ENCODE results near the gene SMO.
"Not testable (repeated sequence)": the region's sequence is repeated elsewhere in the genome, so short reads cannot be mapped to it uniquely, and the experiment has no call there.

DNA sequence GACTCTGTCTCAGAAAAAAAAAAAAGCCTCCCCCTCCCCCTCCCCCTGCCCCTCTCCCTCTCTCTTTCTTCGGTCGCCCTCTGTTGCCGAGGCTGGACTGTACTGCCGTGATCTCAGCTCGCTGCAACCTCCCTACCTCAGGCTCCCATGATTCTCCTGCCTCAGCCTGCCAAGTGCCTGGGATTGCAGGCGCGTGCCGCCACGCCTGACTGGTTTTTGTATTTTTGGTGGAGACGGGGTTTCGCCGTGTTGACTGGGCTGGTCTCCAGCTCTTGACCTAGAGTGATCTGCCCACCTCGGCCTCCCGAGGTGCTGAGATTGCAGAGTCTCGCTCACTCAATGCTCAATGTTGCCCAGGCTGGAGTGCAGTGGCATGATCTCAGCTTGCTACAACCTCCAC, 27.3 kb downstream of the SMO start:
- not testable (repeated sequence) for TF ChIP-seq POLR2A (IDR thresholded peaks at IDR 0.05; ENCODE audit: borderline replicate concordance, extremely low read depth, insufficient read depth, insufficient read length); TCF7L2 (IDR thresholded peaks at IDR 0.05; ENCODE audit: borderline replicate concordance, extremely low read depth, insufficient read depth, insufficient read length); EZH2phosphoT487 (IDR thresholded peaks at IDR 0.05; ENCODE audit: borderline replicate concordance); EZH2 (IDR thresholded peaks at IDR 0.05); RAD21 (IDR thresholded peaks at IDR 0.05; ENCODE audit: low read depth)
- TF ChIP-seq, protein P1, sequence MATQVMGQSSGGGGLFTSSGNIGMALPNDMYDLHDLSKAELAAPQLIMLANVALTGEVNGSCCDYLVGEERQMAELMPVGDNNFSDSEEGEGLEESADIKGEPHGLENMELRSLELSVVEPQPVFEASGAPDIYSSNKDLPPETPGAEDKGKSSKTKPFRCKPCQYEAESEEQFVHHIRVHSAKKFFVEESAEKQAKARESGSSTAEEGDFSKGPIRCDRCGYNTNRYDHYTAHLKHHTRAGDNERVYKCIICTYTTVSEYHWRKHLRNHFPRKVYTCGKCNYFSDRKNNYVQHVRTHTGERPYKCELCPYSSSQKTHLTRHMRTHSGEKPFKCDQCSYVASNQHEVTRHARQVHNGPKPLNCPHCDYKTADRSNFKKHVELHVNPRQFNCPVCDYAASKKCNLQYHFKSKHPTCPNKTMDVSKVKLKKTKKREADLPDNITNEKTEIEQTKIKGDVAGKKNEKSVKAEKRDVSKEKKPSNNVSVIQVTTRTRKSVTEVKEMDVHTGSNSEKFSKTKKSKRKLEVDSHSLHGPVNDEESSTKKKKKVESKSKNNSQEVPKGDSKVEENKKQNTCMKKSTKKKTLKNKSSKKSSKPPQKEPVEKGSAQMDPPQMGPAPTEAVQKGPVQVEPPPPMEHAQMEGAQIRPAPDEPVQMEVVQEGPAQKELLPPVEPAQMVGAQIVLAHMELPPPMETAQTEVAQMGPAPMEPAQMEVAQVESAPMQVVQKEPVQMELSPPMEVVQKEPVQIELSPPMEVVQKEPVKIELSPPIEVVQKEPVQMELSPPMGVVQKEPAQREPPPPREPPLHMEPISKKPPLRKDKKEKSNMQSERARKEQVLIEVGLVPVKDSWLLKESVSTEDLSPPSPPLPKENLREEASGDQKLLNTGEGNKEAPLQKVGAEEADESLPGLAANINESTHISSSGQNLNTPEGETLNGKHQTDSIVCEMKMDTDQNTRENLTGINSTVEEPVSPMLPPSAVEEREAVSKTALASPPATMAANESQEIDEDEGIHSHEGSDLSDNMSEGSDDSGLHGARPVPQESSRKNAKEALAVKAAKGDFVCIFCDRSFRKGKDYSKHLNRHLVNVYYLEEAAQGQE (IDR thresholded peaks at IDR 0.05; ENCODE audit: low read depth): not testable (repeated sequence)
- TF ChIP-seq, protein P2, sequence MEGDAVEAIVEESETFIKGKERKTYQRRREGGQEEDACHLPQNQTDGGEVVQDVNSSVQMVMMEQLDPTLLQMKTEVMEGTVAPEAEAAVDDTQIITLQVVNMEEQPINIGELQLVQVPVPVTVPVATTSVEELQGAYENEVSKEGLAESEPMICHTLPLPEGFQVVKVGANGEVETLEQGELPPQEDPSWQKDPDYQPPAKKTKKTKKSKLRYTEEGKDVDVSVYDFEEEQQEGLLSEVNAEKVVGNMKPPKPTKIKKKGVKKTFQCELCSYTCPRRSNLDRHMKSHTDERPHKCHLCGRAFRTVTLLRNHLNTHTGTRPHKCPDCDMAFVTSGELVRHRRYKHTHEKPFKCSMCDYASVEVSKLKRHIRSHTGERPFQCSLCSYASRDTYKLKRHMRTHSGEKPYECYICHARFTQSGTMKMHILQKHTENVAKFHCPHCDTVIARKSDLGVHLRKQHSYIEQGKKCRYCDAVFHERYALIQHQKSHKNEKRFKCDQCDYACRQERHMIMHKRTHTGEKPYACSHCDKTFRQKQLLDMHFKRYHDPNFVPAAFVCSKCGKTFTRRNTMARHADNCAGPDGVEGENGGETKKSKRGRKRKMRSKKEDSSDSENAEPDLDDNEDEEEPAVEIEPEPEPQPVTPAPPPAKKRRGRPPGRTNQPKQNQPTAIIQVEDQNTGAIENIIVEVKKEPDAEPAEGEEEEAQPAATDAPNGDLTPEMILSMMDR (IDR thresholded peaks at IDR 0.05 in 2 of 3, conservative IDR thresholded peaks at IDR 0.05 in 1 of 3; ENCODE audit: borderline replicate concordance in 1 of 3, insufficient read depth in 1 of 3, low read depth in 2 of 3, low read length in 2 of 3): not testable (repeated sequence)
- TF ChIP-seq, protein P3, sequence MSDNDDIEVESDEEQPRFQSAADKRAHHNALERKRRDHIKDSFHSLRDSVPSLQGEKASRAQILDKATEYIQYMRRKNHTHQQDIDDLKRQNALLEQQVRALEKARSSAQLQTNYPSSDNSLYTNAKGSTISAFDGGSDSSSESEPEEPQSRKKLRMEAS (IDR thresholded peaks at IDR 0.05): not testable (repeated sequence)
